HG03469 (cell line): ENCODE measurements around the gene PPFIA3.
"Not testable (repeated sequence)": the region's sequence is repeated elsewhere in the genome, so short reads cannot be mapped to it uniquely, and the experiment has no call there.

Experiments
- ATAC-seq: cut with Tn5 transposase; IDR thresholded peaks from one replicate; pipeline ENCODE4 v1.9.1; 2021; ENCODE audit warnings: mild to moderate bottlenecking, moderate library complexity, moderate number of reproducible peaks; ENCODE audit not compliant: unreplicated experiment

Gene PPFIA3

DNA sequence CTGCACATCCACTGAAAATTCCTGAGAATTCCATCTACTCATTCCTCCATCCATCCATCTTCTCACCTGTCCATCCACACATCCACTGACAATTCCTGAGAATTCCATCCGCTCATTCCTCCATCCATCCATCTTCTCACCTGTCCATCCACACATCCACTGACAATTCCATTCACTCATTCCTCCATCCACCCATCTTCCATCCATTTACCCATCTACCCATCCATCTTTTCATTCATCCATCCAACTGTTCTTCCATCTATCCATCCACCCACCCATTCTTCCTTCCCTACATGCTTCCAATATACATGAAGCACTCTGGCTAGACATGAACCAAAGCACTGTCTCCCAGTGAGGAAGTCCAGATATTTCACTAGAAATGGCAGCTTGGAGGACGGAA, 53.9 kb downstream of the PPFIA3 start:
- no peak for ATAC-seq

DNA sequence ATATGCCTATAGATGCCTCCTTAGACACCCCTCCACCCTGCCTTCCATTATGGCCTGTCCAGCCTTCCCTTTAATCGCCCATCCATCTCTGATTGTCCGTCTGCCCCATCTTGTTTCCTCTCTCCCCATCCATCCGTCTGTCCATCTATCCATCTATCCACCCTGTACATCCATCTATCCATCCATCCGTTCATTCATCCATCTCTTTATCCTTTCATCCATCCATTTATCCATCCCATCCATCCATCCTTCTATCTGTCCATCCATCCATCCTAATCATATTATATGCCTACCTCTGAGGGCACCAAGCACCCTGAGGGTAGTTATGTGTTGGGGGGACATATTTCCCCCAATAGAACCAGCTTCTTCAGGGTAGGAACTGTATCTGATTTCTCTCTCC, 61.3 kb downstream of the PPFIA3 start:
- no peak for ATAC-seq

DNA sequence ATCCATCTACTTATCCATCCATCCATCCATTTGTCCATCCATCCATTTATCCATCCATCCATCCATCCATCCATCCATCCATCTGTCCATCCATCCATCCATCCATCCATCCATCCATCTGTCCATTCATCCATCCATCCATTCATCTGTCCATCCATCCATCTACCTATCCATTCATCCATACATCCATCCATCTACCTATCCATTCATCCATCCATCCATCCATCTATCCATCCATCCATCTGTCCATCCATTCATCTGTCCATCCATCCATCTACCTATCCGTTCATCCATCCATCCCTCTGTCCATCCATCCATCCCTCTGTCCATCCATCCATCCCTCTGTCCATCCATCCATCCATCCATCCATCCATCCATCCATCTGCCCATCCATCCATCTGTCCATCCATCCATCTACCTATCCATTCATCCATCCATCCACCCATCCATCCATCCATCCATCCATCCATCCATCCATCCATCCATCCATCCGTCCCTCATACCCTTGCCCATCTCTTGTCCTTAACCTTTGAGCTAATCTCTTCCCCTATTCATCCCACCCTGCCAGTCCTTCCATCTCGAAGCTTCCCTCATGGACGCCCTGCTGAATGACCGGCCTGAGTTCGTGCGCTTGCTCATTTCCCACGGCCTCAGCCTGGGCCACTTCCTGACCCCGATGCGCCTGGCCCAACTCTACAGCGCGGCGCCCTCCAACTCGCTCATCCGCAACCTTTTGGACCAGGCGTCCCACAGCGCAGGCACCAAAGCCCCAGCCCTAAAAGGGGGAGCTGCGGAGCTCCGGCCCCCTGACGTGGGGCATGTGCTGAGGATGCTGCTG, 62.9 kb downstream of the PPFIA3 start:
- not testable (repeated sequence) for ATAC-seq

DNA sequence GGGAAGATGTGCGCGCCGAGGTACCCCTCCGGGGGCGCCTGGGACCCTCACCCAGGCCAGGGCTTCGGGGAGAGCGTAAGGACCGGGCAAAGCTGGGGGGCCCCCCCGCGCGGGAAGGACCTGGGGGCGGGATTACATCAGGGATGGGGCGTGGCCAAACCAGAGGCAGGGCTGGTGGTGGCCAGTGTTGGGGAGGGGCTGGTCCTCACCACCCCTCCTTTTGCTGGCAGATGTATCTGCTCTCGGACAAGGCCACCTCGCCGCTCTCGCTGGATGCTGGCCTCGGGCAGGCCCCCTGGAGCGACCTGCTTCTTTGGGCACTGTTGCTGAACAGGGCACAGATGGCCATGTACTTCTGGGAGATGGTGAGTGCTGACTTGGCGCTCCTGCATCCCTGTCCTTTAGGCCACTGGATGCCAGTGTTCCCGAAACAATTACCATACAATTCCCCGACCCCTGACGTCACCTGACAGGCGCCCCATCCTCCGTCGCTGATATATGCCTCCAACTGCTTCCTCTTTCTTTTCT, 63.6 kb downstream of the PPFIA3 start:
- no peak for ATAC-seq

DNA sequence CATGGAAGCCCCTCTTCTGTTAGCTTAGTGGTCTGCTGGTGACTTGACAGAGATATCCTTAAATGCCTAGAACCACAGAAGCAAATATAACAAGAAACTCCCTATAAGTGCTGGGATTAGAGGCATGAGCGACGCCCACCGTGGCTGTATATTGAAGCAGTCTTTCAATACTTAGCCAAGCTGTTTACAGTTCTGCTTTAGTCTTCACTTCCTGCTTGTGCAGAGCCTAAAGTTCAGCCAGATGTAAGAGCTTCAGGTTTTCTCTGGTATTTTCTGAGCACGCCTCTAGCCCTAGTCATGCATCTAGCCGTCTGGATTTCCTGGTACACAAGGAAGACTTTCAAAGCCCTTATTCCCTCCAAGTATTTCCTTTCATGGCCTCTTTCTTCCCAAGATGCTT, 66.8 kb downstream of the PPFIA3 start:
- ATAC-seq, result no peak

DNA sequence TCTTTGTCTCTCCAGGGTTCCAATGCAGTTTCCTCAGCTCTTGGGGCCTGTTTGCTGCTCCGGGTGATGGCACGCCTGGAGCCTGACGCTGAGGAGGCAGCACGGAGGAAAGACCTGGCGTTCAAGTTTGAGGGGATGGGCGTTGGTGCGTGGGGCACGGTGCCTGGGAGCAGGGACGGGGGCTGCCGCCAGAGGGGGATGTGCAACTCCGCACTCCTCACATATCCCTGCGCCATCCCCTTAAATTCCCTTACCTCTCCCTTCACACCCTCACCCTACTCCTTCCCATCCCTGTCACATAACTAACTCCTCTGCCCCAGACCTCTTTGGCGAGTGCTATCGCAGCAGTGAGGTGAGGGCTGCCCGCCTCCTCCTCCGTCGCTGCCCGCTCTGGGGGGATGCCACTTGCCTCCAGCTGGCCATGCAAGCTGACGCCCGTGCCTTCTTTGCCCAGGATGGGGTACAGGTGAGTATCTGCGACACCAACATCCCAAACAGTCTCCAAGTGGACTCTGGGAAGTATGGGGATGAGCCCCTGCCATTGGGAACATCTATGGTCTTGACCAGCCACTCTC, 69.4 kb downstream of the PPFIA3 start:
- ATAC-seq, result no peak

DNA sequence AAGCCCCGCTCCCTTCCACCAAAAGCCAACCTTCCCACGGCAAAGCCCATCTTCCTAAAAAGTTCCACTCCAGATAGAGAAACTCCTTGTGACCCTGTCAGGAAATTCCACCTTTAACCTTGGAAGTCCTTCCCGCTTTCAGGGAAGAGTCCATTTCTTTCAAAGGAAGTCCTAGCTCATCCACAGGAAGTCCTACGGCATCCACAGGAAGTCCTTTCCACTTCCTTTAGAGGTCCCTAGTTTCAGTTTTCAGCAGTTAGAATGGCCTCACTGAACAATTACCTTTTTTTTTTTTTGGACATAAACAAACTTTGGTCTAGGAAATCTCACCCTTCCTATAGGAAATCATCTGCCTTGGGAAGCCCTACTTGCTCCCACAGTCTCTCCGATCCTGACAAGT, 69.9 kb downstream of the PPFIA3 start:
- ATAC-seq, result no peak

DNA sequence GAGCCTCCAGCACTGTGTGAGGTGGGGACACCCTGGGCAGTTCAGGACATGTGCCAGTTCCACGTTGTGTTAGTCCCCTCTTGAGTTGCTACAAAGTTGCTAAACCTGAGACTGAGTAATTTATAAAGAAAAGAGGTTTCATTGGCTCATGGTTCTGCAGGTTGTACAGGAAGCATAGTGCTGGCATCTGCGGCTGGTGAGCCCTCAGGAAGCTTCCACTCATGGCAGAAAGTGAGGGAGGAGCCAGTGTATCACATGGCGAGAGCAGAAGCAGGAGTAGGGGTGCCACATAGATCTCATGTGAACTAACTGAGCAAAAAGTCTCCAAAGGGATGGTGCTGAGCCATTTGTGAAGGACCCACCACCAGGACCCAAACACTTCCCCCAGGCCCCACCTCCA, 71.4 kb downstream of the PPFIA3 start:
- no peak for ATAC-seq

DNA sequence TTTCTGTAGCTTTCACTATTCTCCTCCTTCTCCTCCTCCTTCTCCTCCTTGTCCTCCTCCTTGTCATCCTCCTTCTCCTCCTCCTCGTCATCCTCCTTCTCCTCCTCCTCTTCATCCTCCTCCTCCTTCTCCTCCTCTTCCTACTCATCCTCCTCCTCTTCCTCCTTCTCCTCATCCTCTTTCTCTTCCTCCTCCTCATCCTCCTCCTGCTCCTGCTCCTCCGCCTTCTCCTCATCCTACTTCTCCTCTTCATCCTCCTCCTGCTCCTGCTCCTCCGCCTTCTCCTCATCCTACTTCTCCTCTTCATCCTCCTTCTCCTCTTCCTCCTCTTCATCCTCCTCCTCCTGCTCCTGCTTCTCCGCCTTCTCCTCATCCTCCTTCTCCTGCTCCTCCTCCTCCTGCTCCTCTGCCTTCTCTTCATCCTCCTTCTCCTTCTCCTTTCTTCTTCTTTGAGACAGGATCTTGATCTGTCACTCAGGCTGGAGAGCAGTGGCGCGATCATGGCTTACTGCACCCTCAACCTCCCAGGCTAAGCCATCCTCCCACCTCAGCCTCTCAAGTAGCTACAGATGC, 74.6 kb downstream of the PPFIA3 start:
- ATAC-seq, result no peak

DNA sequence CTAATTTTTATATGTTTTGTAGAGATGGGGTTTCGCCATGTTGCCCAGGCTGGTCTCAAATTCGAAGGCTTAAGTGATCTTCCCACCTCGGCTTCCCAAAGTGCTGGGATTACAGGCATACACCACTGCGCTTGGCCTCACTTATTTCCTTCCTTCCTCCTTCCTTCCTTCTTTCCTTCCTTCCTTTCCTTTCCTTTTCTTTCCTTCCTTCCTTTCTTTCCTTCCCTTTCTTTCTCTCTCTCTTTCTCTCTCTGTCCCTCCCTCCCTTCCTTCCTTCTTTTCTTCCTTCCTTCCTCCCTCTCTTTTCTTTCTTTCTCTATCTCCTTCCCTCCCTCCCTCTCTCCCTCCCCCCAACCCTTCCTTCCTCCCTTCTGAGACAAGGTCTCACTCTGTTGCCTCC, 75.1 kb downstream of the PPFIA3 start:
- no peak for ATAC-seq

DNA sequence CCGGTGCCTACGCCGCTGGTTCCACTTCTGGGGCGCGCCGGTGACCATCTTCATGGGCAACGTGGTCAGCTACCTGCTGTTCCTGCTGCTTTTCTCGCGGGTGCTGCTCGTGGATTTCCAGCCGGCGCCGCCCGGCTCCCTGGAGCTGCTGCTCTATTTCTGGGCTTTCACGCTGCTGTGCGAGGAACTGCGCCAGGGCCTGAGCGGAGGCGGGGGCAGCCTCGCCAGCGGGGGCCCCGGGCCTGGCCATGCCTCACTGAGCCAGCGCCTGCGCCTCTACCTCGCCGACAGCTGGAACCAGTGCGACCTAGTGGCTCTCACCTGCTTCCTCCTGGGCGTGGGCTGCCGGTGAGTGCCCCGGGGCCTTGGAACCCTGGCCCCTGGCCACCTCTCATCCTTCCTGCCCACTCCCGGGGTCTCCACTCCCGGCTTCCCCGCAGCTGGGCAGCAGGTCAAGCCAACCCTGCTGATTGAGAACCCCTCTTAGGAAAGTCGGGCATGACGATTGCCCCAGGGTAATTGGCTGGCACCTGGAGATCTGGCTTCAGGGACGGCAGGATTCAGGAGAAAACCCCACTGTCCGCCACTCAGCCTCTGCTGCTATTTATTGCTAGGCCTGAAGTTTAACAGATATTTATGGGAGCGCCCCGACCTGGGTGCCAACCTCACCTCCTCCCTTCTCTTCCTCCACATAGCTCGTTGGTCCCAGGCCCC, 77.3 kb downstream of the PPFIA3 start:
- no peak for ATAC-seq

DNA sequence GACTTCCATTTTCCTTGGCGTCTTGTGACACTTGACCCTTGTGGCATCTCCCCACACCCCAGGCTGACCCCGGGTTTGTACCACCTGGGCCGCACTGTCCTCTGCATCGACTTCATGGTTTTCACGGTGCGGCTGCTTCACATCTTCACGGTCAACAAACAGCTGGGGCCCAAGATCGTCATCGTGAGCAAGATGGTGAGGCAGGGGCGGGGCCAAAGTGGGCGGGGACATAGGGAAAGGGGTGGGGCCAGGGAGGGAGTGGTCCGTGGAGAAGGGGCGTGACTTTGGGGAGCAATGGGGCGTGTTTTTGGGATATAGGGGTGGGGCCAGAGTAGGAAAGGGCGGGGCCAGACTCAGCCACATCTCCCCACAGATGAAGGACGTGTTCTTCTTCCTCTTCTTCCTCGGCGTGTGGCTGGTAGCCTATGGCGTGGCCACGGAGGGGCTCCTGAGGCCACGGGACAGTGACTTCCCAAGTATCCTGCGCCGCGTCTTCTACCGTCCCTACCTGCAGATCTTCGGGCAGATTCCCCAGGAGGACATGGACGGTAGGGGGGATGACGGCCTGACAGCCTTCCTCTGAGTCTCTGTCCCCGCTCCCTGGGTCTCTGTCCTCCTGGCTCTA, 81.0 kb downstream of the PPFIA3 start:
- ATAC-seq, result no peak
